ENCODE results near the gene TGFBR2. TPM values are rescaled to one million over a fixed set of nuclear protein-coding genes. Genes with fewer than 3 reads are reported as not detected.

TGFBR2 gene
- total RNA-seq, 2 donors from 2014 or later, result 6.0 to 9.6 TPM

DNA sequence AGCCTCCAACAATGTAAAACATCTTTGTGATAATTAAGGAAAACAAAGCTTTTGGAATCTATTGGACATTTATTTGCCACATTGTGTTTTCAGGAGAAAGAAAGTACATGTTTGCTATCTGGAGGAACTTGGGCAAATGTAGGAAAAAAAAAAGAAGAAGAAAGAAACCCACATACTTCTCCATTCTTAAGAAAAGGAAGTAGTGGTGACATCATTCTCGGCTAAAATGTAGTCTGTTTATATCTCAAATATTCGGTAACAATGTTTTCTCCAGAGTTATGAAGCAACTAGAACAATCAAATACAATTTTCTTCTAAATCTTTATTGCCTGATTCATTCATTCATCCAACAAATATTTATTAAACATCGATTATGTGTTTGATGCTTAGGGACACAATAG lies 2.3 kb upstream of the TGFBR2 start:
- no peak overlapping the region for H3K27ac ChIP-seq (ENCODE audit: low read depth, low read length)
- no peaks in the 10 kb centered on the region for H3K36me3 ChIP-seq (ENCODE audit: control insufficient read depth, insufficient read depth, low read length)
- Mint-ChIP-seq H3K27me3 (ENCODE audit: insufficient read depth) (no peaks in the 10 kb centered on the region), H3K36me3 (ENCODE audit: low read depth) (no peaks in the 10 kb centered on the region), H3K9me3 (no peaks in the 10 kb centered on the region), H3K27ac (no peak overlapping the region), H3K4me1 (peaks cover 28% of the 10 kb centered on the region), H3K4me3 (no peak overlapping the region)
- TF ChIP-seq, protein P1, sequence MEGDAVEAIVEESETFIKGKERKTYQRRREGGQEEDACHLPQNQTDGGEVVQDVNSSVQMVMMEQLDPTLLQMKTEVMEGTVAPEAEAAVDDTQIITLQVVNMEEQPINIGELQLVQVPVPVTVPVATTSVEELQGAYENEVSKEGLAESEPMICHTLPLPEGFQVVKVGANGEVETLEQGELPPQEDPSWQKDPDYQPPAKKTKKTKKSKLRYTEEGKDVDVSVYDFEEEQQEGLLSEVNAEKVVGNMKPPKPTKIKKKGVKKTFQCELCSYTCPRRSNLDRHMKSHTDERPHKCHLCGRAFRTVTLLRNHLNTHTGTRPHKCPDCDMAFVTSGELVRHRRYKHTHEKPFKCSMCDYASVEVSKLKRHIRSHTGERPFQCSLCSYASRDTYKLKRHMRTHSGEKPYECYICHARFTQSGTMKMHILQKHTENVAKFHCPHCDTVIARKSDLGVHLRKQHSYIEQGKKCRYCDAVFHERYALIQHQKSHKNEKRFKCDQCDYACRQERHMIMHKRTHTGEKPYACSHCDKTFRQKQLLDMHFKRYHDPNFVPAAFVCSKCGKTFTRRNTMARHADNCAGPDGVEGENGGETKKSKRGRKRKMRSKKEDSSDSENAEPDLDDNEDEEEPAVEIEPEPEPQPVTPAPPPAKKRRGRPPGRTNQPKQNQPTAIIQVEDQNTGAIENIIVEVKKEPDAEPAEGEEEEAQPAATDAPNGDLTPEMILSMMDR (conservative IDR thresholded peaks at IDR 0.05), result no peak
- no peak for DNase-seq
- no peaks in the 10 kb centered on the region for H3K9me3 ChIP-seq (ENCODE audit: control insufficient read depth, low read length)
- H3K27me3 ChIP-seq (ENCODE audit: control insufficient read depth, insufficient read depth, low read length, poor library complexity, severe bottlenecking), result peaks cover 5% of the 10 kb centered on the region
- H3K4me3 ChIP-seq (ENCODE audit: low read length), result no peak overlapping the region
- WGBS, 2 experiments (ENCODE audit: insufficient coverage in 1 of 2, insufficient read length in 1 of 2), result 98 to 100% methylated on average over 1 to 3 of the region's 3 CpGs
- H3K4me1 ChIP-seq (ENCODE audit: control insufficient read depth, insufficient read depth, low read length), result no peaks in the 10 kb centered on the region
- no peak overlapping the region for H3K9ac ChIP-seq (ENCODE audit: extremely low read depth, low read length, poor library complexity, severe bottlenecking)

DNA sequence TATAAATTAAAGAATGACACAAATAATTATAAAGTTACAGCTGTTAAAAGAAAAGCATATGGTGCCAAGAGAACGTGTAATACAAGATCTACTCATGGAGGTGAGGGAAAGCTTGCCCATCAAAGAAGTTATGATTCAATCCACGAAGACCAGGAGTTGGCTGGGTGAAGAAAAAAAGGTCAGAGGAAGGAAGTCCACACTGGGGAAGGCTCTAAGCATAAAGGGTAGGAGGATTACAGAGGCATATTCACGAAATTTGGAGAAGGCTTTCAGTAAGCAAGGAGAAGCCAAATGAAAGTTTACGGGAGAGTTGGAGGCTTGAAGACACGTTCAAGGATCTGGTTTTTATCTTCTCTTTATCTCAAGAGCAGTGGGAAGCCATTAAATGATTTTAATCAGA lies 1.8 kb upstream of the TGFBR2 start:
- Mint-ChIP-seq H3K27ac (no peak overlapping the region), H3K36me3 (ENCODE audit: low read depth) (no peaks in the 10 kb centered on the region), H3K4me1 (peaks cover 31% of the 10 kb centered on the region), H3K9me3 (no peaks in the 10 kb centered on the region), H3K27me3 (ENCODE audit: insufficient read depth) (no peaks in the 10 kb centered on the region), H3K4me3 (no peak overlapping the region)
- no peak overlapping the region for H3K27ac ChIP-seq (ENCODE audit: low read depth, low read length)
- 89 to 98% methylated on average over 5 of the region's 5 CpGs for WGBS, 2 experiments (ENCODE audit: insufficient coverage in 1 of 2, insufficient read length in 1 of 2)
- no peaks in the 10 kb centered on the region for H3K4me1 ChIP-seq (ENCODE audit: control insufficient read depth, insufficient read depth, low read length)
- no peak overlapping the region for H3K4me3 ChIP-seq (ENCODE audit: low read length)
- no peak overlapping the region for H3K9ac ChIP-seq (ENCODE audit: extremely low read depth, low read length, poor library complexity, severe bottlenecking)
- TF ChIP-seq, protein P1 (conservative IDR thresholded peaks at IDR 0.05), result no peak
- H3K9me3 ChIP-seq (ENCODE audit: control insufficient read depth, low read length), result no peaks in the 10 kb centered on the region
- peaks cover 5% of the 10 kb centered on the region for H3K27me3 ChIP-seq (ENCODE audit: control insufficient read depth, insufficient read depth, low read length, poor library complexity, severe bottlenecking)
- no peak for DNase-seq
- no peaks in the 10 kb centered on the region for H3K36me3 ChIP-seq (ENCODE audit: control insufficient read depth, insufficient read depth, low read length)

DNA sequence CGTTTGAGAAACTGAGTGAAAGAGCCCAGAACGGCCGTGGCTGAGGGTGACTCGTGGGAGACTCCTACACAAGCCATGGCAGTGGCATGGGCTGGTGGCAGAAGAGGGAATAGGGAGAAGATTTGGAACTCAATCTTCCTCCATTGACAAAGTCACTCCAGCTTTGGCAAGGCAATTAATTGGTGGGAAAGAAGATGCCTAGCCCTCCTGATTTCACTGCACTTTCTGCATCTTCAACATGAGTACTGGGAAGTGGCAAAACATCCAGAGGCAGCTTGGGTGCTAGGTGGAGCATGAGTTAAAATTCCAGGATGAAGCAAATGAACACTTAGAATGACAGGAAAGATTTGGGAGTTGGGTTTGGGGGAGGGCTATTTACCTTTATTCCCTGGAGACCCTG lies 1.4 kb upstream of the TGFBR2 start:
- Histone ChIP-seq H3K27ac (ENCODE audit: low read depth, low read length) (no peak overlapping the region), H3K27me3 (ENCODE audit: control insufficient read depth, insufficient read depth, low read length, poor library complexity, severe bottlenecking) (peaks cover 5% of the 10 kb centered on the region), H3K4me3 (ENCODE audit: low read length) (no peak overlapping the region), H3K9ac (ENCODE audit: extremely low read depth, low read length, poor library complexity, severe bottlenecking) (no peak overlapping the region), H3K36me3 (ENCODE audit: control insufficient read depth, insufficient read depth, low read length) (no peaks in the 10 kb centered on the region), H3K9me3 (ENCODE audit: control insufficient read depth, low read length) (no peaks in the 10 kb centered on the region), H3K4me1 (ENCODE audit: control insufficient read depth, insufficient read depth, low read length) (no peaks in the 10 kb centered on the region)
- H3K9me3 Mint-ChIP-seq, result no peaks in the 10 kb centered on the region
- WGBS, 2 experiments (ENCODE audit: insufficient coverage in 1 of 2, insufficient read length in 1 of 2), result 70 to 100% methylated on average over 1 to 4 of the region's 4 CpGs
- H3K27ac Mint-ChIP-seq, result no peak overlapping the region
- no peaks in the 10 kb centered on the region for H3K27me3 Mint-ChIP-seq (ENCODE audit: insufficient read depth)
- peaks cover 36% of the 10 kb centered on the region for H3K4me1 Mint-ChIP-seq
- no peaks in the 10 kb centered on the region for H3K36me3 Mint-ChIP-seq (ENCODE audit: low read depth)
- no peak for DNase-seq
- TF ChIP-seq, protein P1 (conservative IDR thresholded peaks at IDR 0.05), result no peak
- no peak overlapping the region for H3K4me3 Mint-ChIP-seq

Measured in endodermal cell (in vitro differentiated cells).